Transverse colon (tissue), 4 donors: ENCODE results near the gene TMEM91. TPM values are rescaled to one million over a fixed set of nuclear protein-coding genes. Genes with fewer than 3 reads are reported as not detected.

Experiments used
- DNase-seq: peaks from one replicate; pipeline ENCODE4 v3.0.0-alpha.2; 2019
- H3K27ac ChIP-seq, 4 donors: fragments of 200-600 bp; sonication (generic); 2 replicates each; pipeline ENCODE4 v1.5.1; 2016 to 2018; ENCODE audit warnings: inconsistent platforms in 4 of 4
- H3K27me3 ChIP-seq: fragments of 200-600 bp; sonication (generic); 2 replicates; pipeline ENCODE4 v1.5.1; 2017; ENCODE audit warnings: inconsistent platforms
- H3K36me3 ChIP-seq, 4 donors: fragments of 200-600 bp; sonication (generic); 2 replicates each; pipeline ENCODE4 v1.5.1; 2017 to 2019; ENCODE audit warnings: inconsistent platforms in 4 of 4
- H3K4me1 ChIP-seq, 4 donors: fragments of 200-600 bp; sonication (generic); 2 replicates each; pipeline ENCODE4 v1.5.1; 2017 to 2020; ENCODE audit warnings: inconsistent platforms in 4 of 4
- H3K4me3 ChIP-seq, 4 donors: fragments of 200-600 bp; sonication (generic); 1 replicate in 1 of 4; 2 replicates in 3 of 4; pipeline versions ENCODE4 v1.5.1 to v1.6.1; 2017 to 2019; ENCODE audit warnings: inconsistent platforms in 4 of 4
- H3K9me3 ChIP-seq, 2 donors: fragments of 200-600 bp; sonication (generic); 2 replicates each; pipeline ENCODE4 v1.5.1; 2017 to 2019; ENCODE audit warnings: inconsistent platforms in 2 of 2
- CTCF ChIP-seq, 5 experiments: fragments of 200-600 bp in 3 of 5; fragments of 450-650 bp in 2 of 5; sonication (generic) in 3 of 5; IDR thresholded peaks; 1 replicate in 2 of 5; 2 replicates in 3 of 5; pipeline ENCODE4 v1.5.1; 2016 to 2017; ENCODE audit warnings: antibody characterized with exemption in 5 of 5, inconsistent platforms in 3 of 5, mild to moderate bottlenecking in 2 of 5, moderate library complexity in 1 of 5
- EP300 ChIP-seq: sonication (generic); formaldehyde crosslinking; IDR thresholded peaks from one replicate; pipeline ENCODE4 v1.6.1; 2017; ENCODE audit warnings: antibody characterized with exemption, low read depth
- POLR2A ChIP-seq: fragments of 450-650 bp; IDR thresholded peaks from one replicate; pipeline ENCODE4 v1.6.1; 2016; ENCODE audit warnings: antibody characterized with exemption, mild to moderate bottlenecking, moderate library complexity
- POLR2AphosphoS5 ChIP-seq, 3 donors: sonication (generic); formaldehyde crosslinking; IDR thresholded peaks; one replicate each; pipeline ENCODE4 v1.6.1; 2016; ENCODE audit warnings: antibody characterized with exemption in 3 of 3
- WGBS, 2 donors: methylation state at CpG; one replicate each; pipeline ENCODE4 v1.1.5; 2018; ENCODE audit warnings: low coverage in 1 of 2; 5-methylcytosine and 5-hydroxymethylcytosine counted together
- in situ Hi-C, 4 donors: fragments of 200-750 bp; cut with MboI; loops; one replicate each; pipeline versions ENCODE4 v1.15.0 to v1.15.1; 2017; ENCODE audit warnings: low sequenced_read_pairs in 3 of 4, low pct_ligation_motif_present in 1 of 4, low pct_unique_long_range_greater_than_20kb in 1 of 4
- intact Hi-C: fragments of 100-400 bp; cut with DNase I; formaldehyde crosslinking; loops from one replicate; pipeline ENCODE4 v1.15.1; 2023; ENCODE audit warnings: low total_unique reads
- total RNA-seq, 4 donors: library from RNA; depleted of rRNA; stranded (reverse); fragments of >200 nt; gene quantifications; one replicate each; pipeline ENCODE4 v1.1.0, GENCODE V29; 2016

Gene TMEM91
- total RNA-seq, 4 donors from 2014 or later = 4.8 to 11.4 (median 9.4) TPM; not detected in 1

DNA sequence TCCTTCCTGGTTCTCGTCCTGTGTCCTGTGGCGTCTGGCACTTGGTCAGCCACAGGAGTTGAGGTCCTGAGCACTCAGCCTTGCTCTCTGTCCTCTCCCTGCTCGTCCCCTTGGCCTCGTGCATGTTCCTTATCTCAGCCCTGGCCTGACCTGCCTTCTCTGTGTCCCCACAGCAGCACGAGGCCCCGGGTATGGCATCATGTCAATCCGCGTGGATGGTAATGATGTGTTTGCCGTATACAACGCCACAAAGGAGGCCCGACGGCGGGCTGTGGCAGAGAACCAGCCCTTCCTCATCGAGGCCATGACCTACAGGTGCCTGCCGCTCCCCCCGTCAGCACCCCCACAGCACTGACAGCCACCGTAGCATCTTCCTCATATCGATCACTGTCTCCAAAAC is 46.1 kb downstream of the TMEM91 start:
- H3K4me1 ChIP-seq = peaks cover 16 to 49% (median 39%) of the 10 kb centered on the region in 4 donors
- no peaks in the 10 kb centered on the region for H3K9me3 ChIP-seq
- H3K36me3 ChIP-seq = peaks cover 0 to 20% (median 10%) of the 10 kb centered on the region in 4 donors
- no peak for TF ChIP-seq CTCF (IDR thresholded peaks at IDR 0.05)
- TF ChIP-seq POLR2AphosphoS5 (IDR thresholded peaks at IDR 0.05) = no peak
- no peak for TF ChIP-seq EP300
- TF ChIP-seq POLR2A = no peak
- H3K4me3 ChIP-seq = no peak overlapping the region
- DNase-seq = no peak
- no peaks in the 10 kb centered on the region for H3K27me3 ChIP-seq
- WGBS, 2 donors = 85 to 93% methylated on average over 5 to 18 of the region's 18 CpGs
- intact Hi-C loops = no loop called here
- in situ Hi-C loops = no loop called here
- peak overlapping the region in 1 of 4 donors; percentile 63 for H3K27ac ChIP-seq

DNA sequence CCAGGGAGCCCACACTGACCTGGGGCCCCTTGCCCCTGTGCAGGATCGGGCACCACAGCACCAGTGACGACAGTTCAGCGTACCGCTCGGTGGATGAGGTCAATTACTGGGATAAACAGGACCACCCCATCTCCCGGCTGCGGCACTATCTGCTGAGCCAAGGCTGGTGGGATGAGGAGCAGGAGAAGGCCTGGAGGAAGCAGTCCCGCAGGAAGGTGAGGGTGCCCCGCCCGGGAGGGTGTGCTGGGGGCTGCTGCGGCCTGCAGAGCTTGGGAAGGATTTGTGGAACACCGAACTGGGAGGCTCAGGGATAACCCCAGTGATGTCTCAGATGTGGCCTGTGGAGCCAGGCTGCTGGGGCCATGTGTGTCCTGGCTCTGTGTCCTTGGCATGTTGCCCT is 46.6 kb downstream of the TMEM91 start:
- no peaks in the 10 kb centered on the region for H3K9me3 ChIP-seq
- intact Hi-C loops = no loop called here
- H3K4me3 ChIP-seq = no peak overlapping the region
- in situ Hi-C loops = no loop called here
- peaks cover 0 to 20% (median 10%) of the 10 kb centered on the region in 4 donors for H3K36me3 ChIP-seq
- TF ChIP-seq POLR2AphosphoS5 (IDR thresholded peaks at IDR 0.05) (no peak), EP300 (no peak), POLR2A (no peak), CTCF (IDR thresholded peaks at IDR 0.05) (no peak)
- WGBS, 2 donors = 92% methylated on average over 12 of the region's 12 CpGs; no CpG with 5 or more reads in 1 of the 2 donors
- no peak overlapping the region for H3K27ac ChIP-seq
- H3K4me1 ChIP-seq = peaks cover 16 to 54% (median 44%) of the 10 kb centered on the region in 4 donors
- DNase-seq = no peak
- no peaks in the 10 kb centered on the region for H3K27me3 ChIP-seq

DNA sequence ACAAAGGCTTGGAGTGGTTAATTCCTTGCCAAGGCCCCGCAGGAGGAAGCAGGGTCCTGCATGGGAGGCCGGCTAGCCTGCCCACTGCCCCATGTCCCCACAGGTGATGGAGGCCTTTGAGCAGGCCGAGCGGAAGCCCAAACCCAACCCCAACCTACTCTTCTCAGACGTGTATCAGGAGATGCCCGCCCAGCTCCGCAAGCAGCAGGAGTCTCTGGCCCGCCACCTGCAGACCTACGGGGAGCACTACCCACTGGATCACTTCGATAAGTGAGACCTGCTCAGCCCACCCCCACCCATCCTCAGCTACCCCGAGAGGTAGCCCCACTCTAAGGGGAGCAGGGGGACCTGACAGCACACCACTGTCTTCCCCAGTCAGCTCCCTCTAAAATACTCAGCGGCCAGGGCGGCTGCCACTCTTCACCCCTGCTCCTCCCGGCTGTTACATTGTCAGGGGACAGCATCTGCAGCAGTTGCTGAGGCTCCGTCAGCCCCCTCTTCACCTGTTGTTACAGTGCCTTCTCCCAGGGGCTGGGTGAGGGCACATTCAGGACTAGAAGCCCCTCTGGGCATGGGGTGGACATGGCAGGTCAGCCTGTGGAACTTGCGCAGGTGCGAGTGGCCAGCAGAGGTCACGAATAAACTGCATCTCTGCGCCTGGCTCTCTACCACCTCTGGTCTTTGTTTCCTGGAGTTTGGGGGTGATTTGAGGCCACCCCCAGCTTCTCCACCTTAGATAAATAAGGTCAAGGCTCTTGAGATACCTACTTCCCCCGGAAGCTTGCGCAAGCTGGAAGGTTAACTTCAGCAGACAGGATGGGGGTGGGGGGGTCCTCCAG is 48.2 kb downstream of the TMEM91 start:
- in situ Hi-C loops = no loop called here
- peak overlapping the region in 1 of 4 donors; percentile 68 for H3K4me3 ChIP-seq
- H3K4me1 ChIP-seq = peaks cover 24 to 63% (median 53%) of the 10 kb centered on the region in 4 donors
- H3K27me3 ChIP-seq = no peaks in the 10 kb centered on the region
- no peak for DNase-seq
- TF ChIP-seq POLR2AphosphoS5 (IDR thresholded peaks at IDR 0.05) = no peak
- no peak for TF ChIP-seq POLR2A
- no peak for TF ChIP-seq CTCF (IDR thresholded peaks at IDR 0.05)
- TF ChIP-seq EP300 = no peak
- 88% methylated on average over 21 of the region's 21 CpGs; no CpG with 5 or more reads in 1 of the 2 donors for WGBS, 2 donors
- peaks cover 0 to 11% (median 5%) of the 10 kb centered on the region in 4 donors for H3K36me3 ChIP-seq
- intact Hi-C loops = no loop called here
- peak overlapping the region in 3 of 4 donors; percentile 86 to 90 (median 89) for H3K27ac ChIP-seq
- H3K9me3 ChIP-seq = no peaks in the 10 kb centered on the region
